GM12872 (cell line): ENCODE results near the gene PSMD4.

Source experiments
- CTCF ChIP-seq: IDR thresholded peaks from 3 replicates; pipeline ENCODE4 v1.5.1; 2011; ENCODE audit warnings: low read depth, mild to moderate bottlenecking, low read length, moderate library complexity; ENCODE audit not compliant: insufficient read depth

The PSMD4 gene

DNA sequence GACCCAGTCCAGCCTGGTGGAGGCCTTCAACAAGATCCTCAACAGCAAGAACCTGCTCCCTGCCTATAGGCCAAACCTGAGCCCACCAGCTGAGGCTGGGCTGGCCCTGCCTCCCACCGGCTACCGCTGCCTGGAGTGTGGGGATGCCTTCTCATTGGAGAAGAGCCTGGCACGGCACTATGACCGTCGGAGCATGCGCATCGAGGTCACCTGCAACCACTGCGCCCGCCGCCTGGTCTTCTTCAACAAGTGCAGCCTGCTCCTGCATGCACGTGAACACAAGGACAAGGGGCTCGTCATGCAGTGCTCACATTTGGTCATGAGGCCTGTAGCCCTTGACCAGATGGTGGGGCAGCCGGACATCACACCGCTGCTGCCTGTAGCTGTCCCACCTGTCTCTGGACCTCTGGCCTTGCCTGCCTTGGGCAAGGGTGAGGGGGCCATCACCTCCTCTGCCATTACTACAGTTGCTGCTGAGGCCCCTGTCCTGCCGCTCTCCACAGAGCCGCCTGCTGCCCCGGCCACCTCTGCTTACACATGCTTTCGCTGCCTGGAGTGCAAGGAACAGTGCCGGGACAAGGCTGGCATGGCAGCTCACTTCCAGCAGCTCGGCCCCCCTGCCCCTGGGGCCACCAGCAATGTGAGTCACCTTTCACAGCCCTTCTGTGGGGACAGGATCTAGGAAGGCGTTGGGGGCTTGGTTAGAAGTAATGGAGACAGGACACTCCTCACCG is 33.4 kb downstream of the PSMD4 start:
- TF ChIP-seq CTCF, result no peak

DNA sequence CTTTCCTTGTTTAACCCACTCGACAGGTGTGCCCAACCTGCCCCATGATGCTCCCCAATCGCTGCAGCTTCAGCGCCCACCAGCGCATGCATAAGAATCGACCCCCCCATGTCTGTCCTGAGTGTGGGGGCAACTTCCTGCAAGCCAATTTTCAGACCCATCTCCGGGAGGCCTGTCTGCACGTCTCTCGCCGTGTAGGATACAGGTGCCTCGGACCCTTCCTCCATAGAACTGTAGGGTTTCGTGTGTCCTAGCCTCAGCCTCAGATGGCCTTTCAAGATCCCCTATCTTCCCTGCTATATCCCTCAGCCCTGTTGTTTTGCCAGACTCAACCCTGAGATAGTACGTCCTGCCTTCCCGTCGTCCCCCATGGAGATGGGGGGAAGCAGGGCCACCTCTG is 34.0 kb downstream of the PSMD4 start:
- no peak for TF ChIP-seq CTCF

GRCh38 chr1:151289080-151289935 is 34.8 kb downstream of the PSMD4 start:
- no peak for TF ChIP-seq CTCF

GRCh38 chr1:151289991-151290708 is 35.6 kb downstream of the PSMD4 start:
- no peak for TF ChIP-seq CTCF

DNA sequence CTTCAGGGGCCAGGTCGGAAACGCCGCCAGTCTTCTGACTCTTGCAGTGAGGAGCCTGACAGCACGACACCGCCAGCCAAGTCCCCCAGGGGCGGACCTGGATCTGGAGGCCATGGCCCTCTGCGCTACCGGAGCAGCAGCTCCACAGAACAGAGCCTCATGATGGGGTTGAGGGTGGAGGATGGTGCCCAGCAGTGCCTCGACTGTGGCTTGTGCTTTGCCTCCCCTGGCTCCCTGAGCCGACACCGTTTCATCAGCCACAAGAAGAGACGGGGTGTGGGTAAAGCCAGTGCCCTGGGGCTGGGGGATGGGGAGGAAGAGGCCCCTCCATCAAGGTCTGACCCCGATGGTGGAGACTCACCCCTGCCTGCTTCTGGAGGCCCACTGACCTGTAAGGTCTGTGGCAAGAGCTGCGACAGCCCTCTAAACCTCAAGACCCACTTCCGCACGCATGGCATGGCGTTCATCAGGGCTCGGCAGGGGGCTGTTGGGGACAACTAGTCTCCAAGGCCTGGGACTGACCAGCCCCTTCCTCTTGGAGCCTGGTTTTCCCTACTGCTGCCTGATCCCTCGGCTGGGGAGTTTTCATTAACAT is 36.3 kb downstream of the PSMD4 start:
- TF ChIP-seq CTCF, result no peak

DNA sequence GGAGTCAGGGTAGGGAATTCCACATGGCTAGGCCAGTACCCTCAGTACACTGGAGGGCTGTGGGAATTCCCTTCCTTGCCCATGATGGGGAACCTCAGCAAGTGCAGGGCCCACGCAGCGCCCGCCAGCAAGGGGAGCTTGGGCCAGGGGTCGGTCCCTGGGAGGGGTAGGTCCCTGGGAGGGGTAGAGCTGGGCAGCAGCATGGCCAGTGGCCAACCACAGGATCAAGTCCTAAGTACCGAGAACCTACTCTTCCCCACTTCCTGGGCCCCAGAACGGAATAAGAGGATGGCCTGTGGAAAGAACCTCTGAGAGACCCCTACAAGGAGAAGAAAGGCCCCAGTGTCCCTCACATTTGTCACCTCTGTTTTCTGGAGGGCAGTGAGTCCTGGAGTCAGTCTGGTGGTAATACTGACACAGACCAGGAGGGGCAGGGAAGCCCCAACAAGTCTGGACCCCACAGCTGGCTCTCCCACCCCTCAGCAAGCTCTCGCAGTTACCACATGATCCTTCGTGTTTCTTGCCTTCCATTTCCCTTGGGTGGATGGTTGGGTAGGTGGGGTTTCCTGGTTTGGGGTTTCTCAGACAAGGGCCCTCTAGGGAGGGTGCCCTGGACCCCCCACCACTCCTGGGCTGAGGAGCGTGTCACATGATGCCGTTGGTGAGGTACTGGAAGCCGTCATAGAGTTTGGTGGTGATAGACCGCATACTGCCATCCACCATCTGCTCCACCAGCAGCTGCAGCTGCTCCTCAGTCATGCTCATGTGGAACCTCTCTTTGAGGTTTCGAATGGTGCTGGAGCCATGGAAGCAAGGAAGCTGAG is 37.9 kb downstream of the PSMD4 start:
- TF ChIP-seq CTCF, result peak; percentile 26; the same call in 1 of the 3 replicates
